ENCODE data around the gene MBOAT1.

Gene MBOAT1

DNA sequence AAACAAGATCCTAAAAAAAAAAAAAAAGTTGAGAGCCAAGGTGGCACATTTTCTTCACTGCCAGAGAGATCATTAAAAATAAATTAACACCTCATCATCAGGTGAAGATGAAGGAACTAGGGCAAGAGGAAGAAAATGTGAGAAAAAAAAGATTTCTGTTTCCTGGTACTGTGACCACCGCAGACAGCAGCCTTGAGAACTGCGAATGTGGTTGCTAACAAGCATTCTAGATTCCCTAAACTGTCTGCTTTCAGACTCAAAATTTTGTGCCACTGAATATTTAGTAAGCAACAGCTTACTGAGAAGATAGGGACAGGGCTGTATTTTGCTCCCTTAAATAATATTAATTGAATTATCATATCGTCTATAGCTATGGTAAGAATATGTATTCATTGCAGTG, 24.1 kb upstream of the MBOAT1 start:
- DNase-seq (ENCODE audit: extremely low spot score, insufficient read length, low read depth) (no peak), FAIRE-seq (no peak)

DNA sequence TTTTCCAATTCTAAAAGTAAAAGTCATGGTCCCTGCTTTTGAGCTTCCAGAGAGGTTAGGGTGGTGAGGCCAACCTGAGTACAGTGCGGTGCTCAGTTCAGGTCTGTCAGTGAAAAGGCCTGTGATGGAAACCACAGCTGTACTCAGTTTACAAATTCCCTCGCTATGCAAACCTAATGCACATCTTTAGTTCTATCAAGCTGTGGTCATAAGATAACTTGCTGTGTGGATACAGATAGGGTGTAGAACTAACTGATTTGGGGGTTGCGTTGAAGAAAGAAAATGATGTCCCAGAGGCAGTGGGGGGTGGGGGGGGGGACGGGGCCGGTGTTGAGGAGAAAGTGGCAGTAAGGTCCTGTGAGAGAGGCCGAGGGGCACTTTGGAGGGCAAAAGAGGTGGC, 22.8 kb upstream of the MBOAT1 start:
- FAIRE-seq: no peak
- no peak for DNase-seq (ENCODE audit: extremely low spot score, insufficient read length, low read depth)

DNA sequence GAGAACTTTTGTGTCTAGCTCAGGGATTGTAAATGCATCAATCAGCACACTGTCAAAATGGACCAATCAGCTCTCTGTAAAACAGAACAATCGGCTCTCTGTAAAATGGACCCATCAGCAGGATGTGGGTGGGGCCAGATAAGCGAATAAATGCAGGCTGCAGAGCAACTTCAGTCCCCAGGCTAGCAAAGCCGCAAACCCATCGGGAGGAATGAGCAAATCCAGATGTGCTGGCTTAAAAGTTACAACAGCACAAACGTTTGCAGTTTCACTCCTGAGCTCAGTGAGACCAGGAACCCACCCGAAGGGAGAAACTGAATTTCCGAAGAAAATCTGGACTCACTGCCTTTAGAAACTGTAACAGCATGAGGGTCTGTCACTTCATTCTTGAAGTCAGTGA, 21.9 kb upstream of the MBOAT1 start:
- DNase-seq (ENCODE audit: extremely low spot score, insufficient read length, low read depth) (no peak), FAIRE-seq (no peak)

DNA sequence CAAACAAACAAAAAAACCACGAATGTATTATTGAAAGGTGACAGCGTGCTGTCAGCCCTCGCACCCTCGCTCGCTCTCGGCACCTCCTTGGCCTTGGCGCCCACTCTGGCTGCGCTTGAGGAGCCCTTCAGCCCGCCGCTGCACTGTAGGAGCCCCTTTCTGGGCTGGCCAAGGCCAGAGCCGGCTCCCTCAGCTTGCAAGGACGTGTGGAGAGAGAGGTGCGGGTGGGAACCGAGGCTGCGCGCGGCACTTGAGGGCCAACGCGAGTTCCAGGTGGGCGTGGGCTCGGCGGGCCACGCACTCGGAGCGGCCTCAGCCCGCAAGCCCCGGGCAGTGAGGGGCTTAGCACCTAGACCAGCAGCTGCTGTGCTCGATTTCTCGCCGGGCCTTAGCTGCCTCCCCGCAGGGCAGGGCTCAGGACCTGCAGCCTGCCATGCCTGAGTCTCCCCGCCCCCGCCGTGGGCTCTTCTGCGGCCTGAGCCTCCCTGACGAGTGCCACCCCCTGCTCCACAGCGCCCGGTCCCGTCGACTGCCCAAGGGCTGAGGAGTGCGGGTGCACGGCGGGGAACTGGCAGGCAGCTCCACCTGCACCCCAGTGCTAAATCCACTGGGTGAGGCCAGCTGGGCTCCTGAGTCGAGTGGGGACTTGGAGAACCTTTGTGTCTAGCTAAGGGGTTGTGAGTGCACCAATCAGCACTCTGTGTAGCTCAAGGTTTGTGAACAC, 20.9 kb upstream of the MBOAT1 start:
- DNase-seq (ENCODE audit: extremely low spot score, insufficient read length, low read depth) (no peak), FAIRE-seq (no peak)

DNA sequence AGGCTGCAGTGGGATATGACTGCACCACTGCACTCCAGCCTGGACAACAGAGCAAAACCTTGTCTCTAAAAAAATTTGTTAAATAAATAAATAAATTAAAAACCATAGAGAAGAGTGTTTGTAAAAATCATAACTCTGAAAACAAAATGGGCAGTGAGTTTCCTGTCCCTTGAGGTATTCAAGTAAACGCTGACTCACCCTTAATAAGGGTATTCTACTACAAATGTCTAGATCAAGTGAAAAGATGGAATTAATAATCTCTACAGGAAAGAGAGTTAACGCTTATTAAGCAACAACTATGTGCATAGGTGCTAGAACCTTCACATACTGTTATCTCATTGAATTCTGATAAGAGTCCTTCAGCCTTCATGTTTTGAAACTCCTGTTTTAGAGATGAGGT, 19.9 kb upstream of the MBOAT1 start:
- no peak for FAIRE-seq
- no peak for DNase-seq (ENCODE audit: extremely low spot score, insufficient read length, low read depth)

DNA sequence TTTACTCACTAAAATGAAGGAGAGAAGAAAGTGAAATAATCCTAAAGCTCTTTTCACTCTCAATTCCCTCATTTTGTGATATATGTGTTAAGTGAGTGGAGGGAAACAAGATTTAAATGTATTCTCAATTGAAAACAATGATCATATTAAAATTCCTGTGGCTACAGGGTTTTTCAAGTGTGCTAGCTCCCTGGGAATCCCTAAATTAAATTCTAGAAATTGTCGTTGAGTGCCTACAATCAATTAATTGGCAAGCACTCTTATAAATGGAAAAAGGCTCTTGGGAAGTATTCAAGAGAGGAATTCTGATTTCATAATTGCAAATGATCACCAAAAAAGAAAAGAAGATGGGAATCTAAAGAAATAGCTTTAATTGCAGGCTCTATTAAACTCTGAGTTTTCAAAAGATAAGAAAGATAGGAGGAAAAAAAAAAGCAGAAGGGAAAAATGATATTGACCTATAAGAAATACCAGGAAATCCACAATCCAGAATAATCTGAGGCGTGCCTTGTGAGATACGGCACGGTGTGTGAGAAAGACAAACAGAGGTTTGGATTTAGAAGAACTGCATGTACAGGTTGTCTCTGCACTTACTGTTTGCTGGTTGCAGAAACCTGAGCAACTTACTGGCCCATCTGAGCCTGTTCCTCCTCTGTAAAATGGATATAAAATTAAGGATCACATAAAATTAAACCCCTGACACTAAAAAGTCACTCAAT, 18.3 kb upstream of the MBOAT1 start:
- DNase-seq (ENCODE audit: extremely low spot score, insufficient read length, low read depth): no peak
- FAIRE-seq: no peak

DNA sequence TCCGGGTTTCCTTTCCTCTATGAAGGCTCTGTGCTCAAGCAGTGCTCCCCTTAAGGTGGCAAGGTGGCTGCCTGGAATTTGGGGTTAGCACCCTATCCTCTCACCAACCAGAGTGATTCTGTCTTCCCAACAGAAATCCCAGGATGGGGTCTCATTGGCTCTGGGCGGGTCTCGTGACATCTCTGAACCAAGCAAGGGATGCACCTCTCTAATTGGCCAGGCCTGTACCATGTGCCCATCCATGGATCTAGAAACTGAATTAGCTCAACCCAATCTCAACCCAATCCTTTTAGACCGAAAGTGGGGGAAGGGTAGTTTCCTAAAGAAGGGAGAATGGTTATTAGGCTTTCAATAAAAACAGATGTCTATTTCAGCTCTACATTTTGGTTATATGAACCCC, 17.6 kb upstream of the MBOAT1 start:
- FAIRE-seq: no peak
- no peak for DNase-seq (ENCODE audit: extremely low spot score, insufficient read length, low read depth)

DNA sequence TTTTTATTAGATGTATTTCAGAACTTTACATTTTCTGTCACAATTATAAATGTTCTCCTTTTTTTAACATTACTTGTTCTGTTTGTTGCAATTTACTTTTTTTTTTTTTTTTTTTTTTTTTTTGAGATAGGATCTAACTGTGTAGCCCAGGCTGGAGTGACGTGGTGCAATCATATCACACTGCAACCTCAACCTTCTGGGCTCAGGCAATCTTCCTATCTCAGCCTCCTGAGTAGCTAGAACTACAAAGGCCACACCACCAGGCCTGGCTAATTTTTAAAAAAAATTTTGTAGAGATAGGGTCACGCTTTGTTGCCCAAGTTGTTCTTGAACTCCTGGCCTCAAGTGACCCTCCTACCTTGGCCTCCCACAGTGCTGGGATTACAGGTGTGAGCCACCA, 15.1 kb upstream of the MBOAT1 start:
- DNase-seq (ENCODE audit: extremely low spot score, insufficient read length, low read depth) (no peak), FAIRE-seq (no peak)

DNA sequence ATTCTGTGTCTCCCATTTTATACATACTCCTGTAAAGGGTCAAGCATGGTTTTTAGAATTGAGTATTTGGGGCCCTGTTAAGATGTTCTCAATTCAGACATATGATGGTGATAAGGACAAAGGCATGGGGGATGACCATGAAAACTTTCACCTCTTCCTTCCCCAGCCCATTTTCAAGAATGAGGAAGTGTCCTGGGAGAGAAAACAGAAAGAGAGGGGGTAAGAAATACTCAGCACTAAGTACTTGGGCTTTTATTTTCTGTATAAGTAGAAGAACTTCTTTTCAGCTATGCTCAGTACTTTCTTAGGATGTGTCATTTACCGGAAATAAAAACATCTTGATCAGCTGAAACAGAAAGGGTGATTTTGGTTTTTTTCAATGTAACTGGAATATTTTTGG, 10.9 kb upstream of the MBOAT1 start:
- FAIRE-seq (no peak), DNase-seq (ENCODE audit: extremely low spot score, insufficient read length, low read depth) (no peak)

DNA sequence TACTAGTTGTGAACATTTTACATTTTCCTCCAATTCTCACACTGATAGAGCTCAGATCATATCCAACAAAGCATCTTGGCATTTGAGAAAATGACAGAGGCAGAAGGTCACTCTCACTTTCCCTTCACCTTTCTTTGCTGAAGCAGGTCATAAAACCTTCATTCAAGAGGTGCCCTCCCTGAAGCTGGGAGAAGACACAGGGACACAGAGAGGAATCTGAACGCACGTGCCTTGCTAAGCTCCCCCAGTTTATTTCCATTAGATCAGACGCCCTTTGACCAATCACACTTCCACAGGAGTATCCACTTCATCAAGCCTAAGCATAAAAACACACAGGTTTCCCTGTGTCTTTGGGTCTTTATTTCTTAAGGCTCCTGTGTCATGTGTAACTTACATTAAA, 9.2 kb upstream of the MBOAT1 start:
- no peak for FAIRE-seq
- DNase-seq (ENCODE audit: extremely low spot score, insufficient read length, low read depth): no peak

DNA sequence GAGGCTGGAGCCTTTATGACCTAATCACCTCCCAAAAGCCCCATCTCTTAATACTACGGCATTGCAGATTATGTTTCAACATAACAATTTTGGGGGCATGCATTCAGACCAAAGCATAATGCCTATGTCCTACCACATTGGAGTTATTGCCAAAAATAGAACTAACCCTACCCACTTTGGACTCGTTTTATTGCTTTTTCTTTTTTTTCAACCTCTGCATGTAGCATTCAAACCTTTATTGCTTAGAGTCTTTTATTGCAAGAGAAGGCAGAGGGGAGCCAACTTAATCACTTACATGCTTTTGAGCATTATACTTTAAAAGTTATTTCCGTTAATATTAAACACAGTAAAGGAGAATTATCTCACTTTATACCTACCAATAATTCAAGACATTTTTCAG, 8.1 kb upstream of the MBOAT1 start:
- no peak for FAIRE-seq
- no peak for DNase-seq (ENCODE audit: extremely low spot score, insufficient read length, low read depth)

DNA sequence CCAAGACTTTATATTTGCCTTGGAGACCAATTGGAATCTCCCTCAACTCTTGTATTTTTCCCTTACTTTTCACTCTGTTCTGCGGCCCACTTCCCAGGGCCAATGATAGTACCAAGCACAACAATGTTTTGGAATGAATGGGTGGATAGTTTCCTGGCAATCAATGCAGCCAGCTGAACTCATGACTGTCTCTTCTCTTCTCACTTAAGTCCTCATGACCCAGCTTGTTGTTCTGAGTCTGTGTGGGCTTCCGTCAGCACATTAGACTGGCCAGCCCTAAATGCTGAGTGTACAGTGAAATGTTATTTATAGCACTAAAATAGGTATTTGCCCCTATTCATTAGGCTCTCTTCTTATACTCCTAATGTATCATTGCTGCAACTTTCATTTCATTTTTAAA, 5.6 kb upstream of the MBOAT1 start:
- DNase-seq (ENCODE audit: extremely low spot score, insufficient read length, low read depth) (no peak), FAIRE-seq (no peak)

DNA sequence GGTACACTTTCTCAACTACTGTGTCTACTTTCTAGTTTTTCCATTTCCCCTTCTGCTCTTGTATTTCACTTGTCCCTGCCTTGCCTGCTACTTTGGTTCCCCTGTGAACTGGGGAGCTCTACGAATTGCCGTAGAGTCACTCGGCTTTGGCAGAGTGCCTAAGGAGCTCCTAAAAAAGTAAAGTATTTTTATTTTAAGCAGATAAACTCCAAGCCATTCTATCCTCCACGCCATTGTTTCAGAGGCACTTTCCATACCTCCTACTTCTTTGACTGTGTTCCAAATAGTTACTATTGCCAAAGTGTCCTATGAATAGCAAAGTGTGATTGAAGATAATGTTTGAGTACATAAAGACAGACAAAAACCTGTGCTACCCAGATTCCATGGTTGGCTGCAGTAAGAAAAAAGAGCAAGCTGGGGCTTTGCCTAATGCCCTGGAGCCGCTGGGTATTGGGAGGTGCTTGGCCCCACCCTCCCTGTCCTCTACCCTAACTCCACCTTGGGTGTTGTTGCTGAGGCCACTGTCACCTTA, 5.1 kb upstream of the MBOAT1 start:
- FAIRE-seq (no peak), DNase-seq (ENCODE audit: extremely low spot score, insufficient read length, low read depth) (no peak)

DNA sequence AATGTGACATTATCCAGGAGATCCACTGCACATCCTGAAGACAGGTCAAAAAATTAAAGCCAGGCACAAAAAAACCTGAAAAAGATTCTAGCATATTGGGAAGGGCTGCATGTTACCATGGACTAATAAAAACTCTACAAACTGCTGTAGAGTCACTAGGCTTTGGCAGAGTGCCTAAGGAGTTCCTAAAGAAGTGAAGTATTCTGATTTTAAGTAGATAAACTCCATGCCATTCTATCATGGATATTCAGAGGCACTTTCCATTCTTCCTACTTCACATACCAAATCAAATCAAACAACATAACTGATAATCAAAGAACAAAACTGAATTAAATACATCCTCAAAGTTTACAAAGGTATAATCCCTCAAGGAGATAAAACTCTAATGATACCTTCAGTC, 3.0 kb upstream of the MBOAT1 start:
- no peak for DNase-seq (ENCODE audit: extremely low spot score, insufficient read length, low read depth)
- no peak for FAIRE-seq

DNA sequence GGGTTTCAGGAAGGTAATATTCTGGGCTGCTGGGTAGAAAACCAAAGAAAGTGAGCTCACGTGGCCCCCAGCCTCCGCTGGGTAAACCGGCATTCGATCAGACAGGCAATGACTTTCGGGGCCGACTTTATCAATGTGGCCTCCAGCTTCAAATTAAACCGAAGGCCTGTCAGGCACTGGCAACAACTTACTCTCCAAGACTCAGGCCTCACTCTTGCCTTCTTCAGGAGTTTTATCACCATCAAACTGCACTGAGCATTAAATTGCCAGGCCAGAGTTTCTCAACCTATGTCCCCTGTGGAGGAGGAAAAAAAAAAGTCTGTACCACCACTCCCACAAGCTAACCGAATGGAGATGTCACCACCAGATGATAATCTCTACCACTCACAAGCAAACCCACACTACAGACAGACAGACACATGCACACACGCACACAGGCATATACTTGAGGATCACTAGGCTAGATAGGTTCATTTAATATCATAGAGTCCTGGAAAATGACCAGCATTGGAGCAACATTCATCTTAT, 1.1 kb upstream of the MBOAT1 start:
- FAIRE-seq: no peak

DNA sequence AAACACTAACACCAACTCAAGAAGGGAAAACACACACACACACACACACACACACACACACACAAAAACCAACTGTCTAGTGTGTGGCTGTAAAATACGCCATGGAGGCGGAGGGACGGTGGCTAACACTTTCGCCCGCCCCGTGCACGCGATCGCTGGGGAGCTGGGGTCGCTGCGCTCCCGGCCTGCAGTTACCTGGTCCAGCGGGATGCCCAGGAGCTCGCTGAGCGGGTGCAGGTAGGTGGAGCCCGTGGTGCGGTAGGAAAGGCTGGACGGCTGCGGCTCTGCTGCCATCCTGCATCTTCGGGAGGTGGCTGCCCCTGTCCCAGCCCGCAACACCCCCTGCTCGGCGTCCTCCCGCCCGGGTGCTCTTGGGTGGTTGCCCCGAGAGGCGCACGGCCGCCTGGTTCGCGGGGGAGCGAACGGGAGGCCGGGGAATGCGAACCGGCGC, 303 bp downstream of the MBOAT1 start:
- no peak for DNase-seq (ENCODE audit: extremely low spot score, insufficient read length, low read depth)

More for the DNA sequence above, 1.1 kb upstream of the MBOAT1 start:
- no peak for DNase-seq (ENCODE audit: extremely low spot score, insufficient read length, low read depth)

DNA sequence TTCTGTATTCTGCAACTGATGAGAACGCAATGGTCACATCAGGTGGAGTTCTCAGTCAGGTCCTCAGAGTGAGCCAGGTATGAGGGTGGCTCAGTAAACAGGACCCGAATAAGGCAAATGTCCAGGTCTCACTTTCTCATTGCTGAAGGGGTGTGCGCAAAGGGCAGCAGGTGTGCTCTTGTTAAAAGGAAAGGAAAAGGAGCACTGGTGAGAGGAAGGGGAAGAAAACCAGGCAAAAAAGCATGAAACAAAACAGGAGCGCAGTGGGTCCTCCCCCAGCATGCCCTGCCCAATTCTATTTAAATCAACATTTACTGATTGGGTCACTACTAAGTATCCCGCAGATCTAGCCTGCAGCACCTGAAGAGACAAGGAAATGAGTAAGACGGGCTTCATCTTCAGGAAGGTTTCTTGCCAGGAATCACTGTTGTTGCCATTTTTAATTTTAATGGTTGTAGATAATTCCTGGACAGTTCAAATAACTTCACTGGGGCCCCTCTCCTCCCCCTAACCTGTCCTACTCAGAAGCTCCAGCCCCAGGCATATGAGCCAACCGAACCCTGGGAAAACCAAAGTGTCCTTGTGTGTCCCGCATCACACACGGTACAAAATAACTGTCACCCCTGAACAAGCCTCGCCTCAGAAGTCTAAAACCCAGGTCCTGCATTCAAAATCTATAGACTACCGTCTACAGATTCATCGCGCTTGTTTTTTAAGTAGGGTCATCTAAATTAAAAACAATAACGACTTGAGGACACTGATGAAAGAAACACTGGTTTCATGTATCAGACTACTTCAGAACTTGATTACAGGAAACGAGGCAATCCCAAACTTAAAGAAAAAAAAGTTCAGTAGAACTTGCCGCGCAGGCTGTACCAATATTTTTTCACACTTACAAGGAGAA, 980 bp downstream of the MBOAT1 start:
- no peak for DNase-seq (ENCODE audit: extremely low spot score, insufficient read length, low read depth)
- FAIRE-seq: peak; percentile 61

More for the DNA sequence above, 303 bp downstream of the MBOAT1 start:
- peak; percentile 5 for FAIRE-seq

DNA sequence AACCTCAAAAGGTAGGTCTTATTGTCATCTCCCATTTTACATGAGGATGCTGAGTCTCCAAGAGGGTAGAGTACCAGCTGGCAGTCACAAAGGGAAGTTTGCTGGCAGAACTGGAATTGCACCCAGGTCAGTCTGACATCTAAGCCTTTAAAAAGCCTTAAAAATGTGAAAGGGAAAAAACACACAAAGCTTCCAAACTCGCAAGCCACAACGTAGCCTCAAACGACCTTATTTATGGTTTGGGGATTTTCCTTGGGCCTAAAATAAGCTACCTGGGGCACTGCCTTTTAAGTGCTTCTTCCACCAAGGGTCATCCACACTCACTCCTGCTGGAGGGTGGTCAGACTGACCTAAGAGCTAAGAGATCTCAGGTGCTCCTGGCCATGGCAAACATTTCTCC, 2.1 kb downstream of the MBOAT1 start:
- FAIRE-seq (no peak), DNase-seq (ENCODE audit: extremely low spot score, insufficient read length, low read depth) (no peak)

DNA sequence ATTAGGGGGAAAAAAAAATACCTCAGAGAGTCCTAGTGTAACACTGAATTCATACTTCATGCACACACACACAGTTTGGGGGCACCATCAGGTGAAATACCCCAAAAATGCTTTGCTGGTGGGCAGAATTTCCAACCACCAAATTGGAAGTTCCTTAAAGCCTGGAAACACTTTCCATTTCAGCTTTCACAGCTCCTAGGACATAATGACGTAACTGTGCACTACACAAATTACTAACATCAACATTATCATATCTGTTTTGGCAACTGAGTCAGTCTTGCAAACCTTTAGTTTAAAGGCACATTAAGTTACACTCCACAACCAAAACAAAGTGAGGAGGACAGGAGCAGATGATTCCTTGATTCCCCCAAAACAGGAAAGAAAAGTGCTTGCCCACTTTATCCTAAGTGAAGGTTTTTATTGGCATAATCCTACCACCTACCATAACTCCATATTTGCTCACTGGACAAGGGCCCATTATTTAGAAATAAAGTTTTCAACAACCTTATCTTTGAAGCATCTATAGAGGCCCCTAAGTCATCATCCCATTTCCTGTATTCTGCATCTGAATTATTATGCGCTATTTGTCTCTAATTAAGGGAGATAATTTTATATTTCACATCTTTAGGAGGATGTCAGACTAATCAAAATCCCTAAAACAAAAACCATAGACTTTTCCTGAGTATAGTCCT, 3.4 kb downstream of the MBOAT1 start:
- DNase-seq (ENCODE audit: extremely low spot score, insufficient read length, low read depth) (no peak), FAIRE-seq (no peak)

DNA sequence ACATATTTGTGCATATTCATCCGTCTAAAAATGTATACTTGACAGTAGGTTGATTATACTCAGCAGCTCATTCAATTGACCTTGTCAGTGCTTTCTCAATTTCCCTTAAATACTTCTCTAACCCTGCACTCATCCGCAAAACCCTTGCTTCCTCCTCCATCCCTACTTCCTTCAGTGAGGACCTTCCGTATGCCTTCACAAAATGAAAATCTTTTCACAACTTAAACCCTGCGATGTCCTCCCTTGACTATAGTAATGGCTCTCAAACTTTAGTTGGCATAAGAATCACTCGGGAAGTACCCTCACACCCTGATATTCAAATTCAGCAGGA, 5.2 kb downstream of the MBOAT1 start:
- no peak for FAIRE-seq
- no peak for DNase-seq (ENCODE audit: extremely low spot score, insufficient read length, low read depth)

Measured in GM18507 (cell line).